ENCODE results near the gene CAMTA1. TPM values are rescaled to one million over a fixed set of nuclear protein-coding genes. Genes with fewer than 3 reads are reported as not detected.

Gene CAMTA1
- total and polyA plus RNA-seq, 9 of the 15 experiments (the other 6 are each of a cell fraction or from before 2014, with no cell fraction given): 43.9 to 161 (median 65.9) TPM

DNA sequence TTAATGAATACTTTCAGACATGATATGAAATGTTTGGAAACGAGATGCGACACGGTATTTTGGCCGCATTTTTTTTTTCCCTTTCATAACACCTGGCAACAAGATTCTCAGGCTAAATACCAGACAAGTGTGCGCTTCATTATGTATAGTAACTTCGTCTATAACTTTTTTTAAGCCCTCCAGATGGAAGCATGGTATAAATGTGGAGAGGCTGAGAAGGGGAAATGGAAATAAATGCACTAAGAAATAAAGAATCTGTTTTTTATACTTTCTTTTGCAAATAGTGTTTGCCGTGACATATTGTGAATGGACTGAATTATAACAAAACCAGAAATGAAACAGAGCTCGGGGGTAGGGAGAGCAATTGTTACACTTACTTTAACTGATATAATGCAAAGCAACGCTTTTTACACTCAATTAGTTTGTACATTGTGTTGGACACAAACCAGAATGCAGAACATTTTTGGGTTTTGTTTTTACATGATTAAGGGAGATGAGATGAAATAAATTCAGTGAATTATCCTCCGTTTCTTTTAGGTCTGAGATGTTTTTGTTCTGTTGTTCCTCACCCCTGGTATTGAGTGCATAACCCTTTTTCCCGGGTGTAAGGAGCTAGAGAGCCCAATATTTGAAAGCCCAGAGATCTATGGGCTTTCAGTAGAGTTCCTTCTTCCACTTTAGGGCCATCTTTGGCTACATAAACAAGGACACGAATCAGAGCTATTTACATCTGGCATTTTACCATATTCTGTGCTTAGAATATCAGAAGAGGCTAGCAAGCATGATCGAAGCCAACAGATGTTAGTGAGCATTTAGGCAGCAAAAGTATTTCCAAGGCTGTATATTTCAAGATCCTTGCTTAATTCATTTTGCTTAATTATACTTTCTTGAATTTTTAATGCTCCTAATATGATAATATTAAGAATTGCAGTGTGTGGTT, 478.0 kb downstream of the CAMTA1 start:
- no peak for TF ChIP-seq RBM34 (IDR thresholded peaks at IDR 0.05; ENCODE audit: borderline replicate concordance, insufficient read depth, low read length)
- TF ChIP-seq FOS (IDR thresholded peaks at IDR 0.05; ENCODE audit: extremely low read depth, insufficient read length): no peak
- TF ChIP-seq ZNF785 (CRISPR knock-in tag; IDR thresholded peaks at IDR 0.05): no peak
- TF ChIP-seq, protein P1, sequence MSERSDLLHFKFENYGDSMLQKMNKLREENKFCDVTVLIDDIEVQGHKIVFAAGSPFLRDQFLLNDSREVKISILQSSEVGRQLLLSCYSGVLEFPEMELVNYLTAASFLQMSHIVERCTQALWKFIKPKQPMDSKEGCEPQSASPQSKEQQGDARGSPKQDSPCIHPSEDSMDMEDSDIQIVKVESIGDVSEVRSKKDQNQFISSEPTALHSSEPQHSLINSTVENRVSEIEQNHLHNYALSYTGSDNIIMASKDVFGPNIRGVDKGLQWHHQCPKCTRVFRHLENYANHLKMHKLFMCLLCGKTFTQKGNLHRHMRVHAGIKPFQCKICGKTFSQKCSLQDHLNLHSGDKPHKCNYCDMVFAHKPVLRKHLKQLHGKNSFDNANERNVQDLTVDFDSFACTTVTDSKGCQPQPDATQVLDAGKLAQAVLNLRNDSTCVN (CRISPR knock-in tag; IDR thresholded peaks at IDR 0.05): no peak
- TF ChIP-seq SMARCB1 (IDR thresholded peaks at IDR 0.05; ENCODE audit: insufficient read length, low read depth): no peak
- TF ChIP-seq PTTG1 (tag; IDR thresholded peaks at IDR 0.05; ENCODE audit: low read depth): no peak
- TF ChIP-seq, protein P2, sequence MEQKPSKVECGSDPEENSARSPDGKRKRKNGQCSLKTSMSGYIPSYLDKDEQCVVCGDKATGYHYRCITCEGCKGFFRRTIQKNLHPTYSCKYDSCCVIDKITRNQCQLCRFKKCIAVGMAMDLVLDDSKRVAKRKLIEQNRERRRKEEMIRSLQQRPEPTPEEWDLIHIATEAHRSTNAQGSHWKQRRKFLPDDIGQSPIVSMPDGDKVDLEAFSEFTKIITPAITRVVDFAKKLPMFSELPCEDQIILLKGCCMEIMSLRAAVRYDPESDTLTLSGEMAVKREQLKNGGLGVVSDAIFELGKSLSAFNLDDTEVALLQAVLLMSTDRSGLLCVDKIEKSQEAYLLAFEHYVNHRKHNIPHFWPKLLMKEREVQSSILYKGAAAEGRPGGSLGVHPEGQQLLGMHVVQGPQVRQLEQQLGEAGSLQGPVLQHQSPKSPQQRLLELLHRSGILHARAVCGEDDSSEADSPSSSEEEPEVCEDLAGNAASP (IDR thresholded peaks at IDR 0.05): no peak
- DNase-seq (ENCODE audit: extremely low read depth in 1 of 4, low spot score in 3 of 4) (no peak), ATAC-seq (no peak), FAIRE-seq (no peak)
- Histone ChIP-seq H3K4me1 (replicated peaks in 1 of 2; ENCODE audit: control insufficient read depth in 2 of 2, insufficient read depth in 2 of 2, low read length in 2 of 2) (no peaks in the 10 kb centered on the region), H3K27ac (ENCODE audit: extremely low read depth, low read depth, low read length) (no peak overlapping the region), H2AFZ (ENCODE audit: low read depth, low read length) (no peak overlapping the region), H3K9me3 (replicated peaks; ENCODE audit: control insufficient read depth, insufficient read depth, low read depth, low read length) (no peaks in the 10 kb centered on the region), H3K4me3 (no peak overlapping the region), H3K36me3 (ENCODE audit: control insufficient read depth, insufficient read depth, low read length) (no peaks in the 10 kb centered on the region), H3K9ac (ENCODE audit: insufficient read depth in 1 of 2, low read depth in 2 of 2, low read length in 2 of 2) (no peak overlapping the region), H4K20me1 (replicated peaks; ENCODE audit: control insufficient read depth, insufficient read depth, low read length) (no peaks in the 10 kb centered on the region), H3K79me2 (ENCODE audit: control insufficient read depth, insufficient read depth, low read length) (no peaks in the 10 kb centered on the region), H3K4me2 (ENCODE audit: insufficient read depth, low read length) (no peak overlapping the region), H3K9me1 (ENCODE audit: control insufficient read depth, insufficient read depth, low read length) (no peaks in the 10 kb centered on the region), H3K27me3 (ENCODE audit: control insufficient read depth in 2 of 2, insufficient read depth in 2 of 2, low read length in 2 of 2) (peaks cover 31 to 40% of the 10 kb centered on the region in 2 experiments; a peak in 4 of 5 replicates)
- in situ Hi-C loops (cut with MboI): no loop called here
- intact Hi-C loops (cut with micrococcal nuclease): no loop called here
- 0% methylated on average over 13 of the region's 13 CpGs for WGBS (ENCODE audit: insufficient coverage, low coverage, missing lambda C conversion rate)
- no TSS peak for BruUV-seq (replicated peaks)
- POLR2A ChIA-PET: interaction anchor here (0.6 to 1.0 kb wide), 2 partner anchors 9 to 1012 kb away, joined by 3 to 4 read pairs; no protein-coding TSS in a partner anchor
- CTCF ChIA-PET (ENCODE audit: low intra/inter-chr PET ratio): interaction anchor here (0.6 kb wide), 1 partner anchor 186 kb away, joined by 4 read pairs; no protein-coding TSS in a partner anchor
